NCI-H2029 treated with DMSO at 0.1 percent for 48 hours (cell line): ENCODE measurements around the gene FBXW9.
"Not testable (repeated sequence)": the region's sequence is repeated elsewhere in the genome, so short reads cannot be mapped to it uniquely, and the experiment has no call there.

Experiments used
- DNase-seq: peaks from one replicate; lab custom pipeline; 2025; lab: John Stamatoyannopoulos, UW

Gene FBXW9

DNA sequence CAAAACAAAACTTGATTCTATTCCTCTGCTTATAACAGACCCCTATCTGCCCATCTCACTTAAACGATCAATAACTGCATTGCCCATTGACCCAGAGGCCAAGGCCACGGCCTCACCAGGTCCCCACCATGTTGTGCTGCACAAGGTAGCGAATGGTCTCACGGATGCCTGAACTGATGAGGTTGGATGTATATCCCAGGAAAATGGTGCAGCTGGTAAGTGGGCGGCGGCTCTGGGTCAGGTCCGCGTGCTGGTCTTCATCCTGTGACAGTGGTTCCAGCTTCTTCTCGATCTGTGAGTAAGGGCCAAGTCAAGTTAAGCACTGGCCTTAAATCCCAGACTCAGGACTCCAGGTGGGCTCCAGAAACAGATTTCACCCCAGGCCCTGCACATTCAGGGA, 16.4 kb downstream of the FBXW9 start:
- no peak for DNase-seq

DNA sequence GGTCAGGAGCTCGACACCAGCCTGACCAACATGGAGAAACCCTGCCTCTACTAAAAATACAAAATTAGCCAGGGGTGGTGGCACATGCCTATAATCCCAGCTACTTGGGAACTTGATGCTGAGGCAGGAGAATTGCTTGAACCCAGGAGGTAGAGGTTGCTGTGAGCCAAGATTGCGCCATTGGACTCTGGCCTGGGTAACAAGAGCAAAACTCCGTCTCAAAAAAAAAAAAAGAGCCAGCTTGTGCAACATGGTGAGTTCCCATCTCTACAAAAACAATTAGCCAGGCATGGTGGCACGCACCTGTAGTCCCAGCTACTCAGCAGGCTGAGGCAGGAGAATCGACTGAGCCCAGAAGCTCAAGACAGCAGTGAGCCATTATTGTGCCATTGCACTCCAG, 18.4 kb downstream of the FBXW9 start:
- not testable (repeated sequence) for DNase-seq

DNA sequence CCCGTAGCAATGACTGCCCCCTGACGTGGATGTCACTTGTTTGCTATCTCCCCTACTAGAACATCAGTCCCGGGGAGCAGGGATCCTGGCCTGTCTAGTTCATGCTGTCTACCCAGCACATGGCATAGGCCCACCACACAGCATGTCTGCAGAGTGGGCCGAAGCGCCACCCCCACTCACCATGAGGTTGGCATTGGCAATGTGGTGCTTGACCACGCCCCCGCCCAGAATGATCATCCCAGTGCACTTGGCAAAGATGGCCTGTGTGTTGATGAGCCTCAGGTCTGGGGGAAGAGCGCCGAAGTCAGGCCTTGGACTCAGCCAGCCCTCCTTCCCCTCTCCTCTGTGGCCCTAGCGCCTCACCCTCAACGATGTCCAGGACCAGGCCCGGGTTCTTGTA, 19.5 kb downstream of the FBXW9 start:
- no peak for DNase-seq

DNA sequence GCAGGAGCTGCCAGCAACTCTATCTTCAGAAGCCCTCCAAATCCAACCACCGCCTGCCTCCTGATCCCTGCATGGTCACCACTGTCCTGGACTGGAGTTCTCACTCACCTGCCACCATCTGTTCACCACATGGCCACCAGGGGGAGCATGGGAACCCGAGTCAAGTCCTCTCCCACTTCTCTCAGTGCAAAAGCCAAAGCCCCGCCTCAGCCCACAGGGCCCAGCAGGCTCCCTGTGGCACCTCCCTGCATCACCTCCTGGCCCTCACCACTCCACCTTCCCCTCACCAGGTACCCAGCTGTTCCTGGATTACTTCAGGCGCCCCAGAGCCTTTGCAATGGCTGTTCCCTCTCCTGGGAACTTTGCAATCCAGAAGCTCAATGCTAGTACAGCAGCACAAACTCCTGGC, 20.0 kb downstream of the FBXW9 start:
- peak; percentile 50 for DNase-seq

DNA sequence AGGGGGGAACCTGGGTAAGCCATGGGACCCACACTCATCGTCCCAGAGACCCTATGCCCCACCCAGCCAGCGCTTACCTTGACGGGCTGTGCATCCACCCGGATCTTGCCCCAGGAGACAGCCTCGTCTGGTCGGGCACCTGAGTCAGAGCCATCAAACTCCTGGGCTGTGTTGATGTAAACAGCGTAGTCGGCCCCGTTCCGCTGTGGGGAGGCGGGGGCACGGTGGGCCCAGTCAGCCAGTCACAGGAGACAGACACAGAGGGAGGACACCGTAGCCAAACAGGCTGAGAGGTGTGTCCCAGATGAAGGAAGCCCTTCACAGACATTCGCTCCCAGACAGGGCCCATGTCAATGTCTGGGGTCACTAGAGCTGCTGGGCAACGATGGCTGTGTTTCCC, 20.5 kb downstream of the FBXW9 start:
- DNase-seq: no peak

DNA sequence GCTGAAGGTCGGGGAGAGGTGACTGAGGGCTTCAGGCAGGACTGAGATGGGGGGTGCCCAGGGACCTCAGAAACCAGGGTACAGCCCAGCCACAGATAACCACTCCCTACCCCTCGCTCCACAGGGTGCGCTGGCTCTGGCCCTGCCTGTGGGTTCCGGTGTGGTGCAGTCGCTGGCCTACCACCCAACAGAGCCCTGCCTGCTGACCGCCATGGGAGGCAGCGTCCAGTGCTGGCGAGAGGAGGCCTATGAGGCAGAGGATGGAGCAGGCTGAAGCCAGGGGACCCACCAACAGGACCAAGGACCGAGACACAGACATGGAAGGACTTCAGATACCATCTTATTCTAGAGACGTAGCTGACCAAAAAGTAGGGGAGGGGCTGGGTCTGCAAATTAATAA, 21.0 kb downstream of the FBXW9 start:
- no peak for DNase-seq

DNA sequence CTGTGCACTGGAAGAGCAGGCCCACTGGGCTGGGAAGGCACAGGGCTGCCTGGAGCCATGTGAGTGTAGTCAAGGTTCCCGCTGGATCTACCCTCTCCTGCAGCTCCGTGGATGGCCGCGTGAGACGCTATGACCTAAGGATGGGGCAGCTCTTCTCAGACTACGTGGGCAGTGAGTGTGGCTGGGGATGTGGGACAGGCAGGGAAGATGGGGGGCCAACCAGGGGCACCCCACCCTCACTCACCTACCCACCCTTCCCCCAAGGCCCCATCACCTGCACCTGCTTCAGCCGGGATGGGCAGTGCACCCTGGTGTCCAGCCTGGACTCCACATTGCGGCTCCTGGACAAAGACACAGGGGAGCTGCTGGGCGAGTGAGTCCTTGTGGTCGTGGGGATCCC, 23.7 kb downstream of the FBXW9 start:
- DNase-seq: no peak

DNA sequence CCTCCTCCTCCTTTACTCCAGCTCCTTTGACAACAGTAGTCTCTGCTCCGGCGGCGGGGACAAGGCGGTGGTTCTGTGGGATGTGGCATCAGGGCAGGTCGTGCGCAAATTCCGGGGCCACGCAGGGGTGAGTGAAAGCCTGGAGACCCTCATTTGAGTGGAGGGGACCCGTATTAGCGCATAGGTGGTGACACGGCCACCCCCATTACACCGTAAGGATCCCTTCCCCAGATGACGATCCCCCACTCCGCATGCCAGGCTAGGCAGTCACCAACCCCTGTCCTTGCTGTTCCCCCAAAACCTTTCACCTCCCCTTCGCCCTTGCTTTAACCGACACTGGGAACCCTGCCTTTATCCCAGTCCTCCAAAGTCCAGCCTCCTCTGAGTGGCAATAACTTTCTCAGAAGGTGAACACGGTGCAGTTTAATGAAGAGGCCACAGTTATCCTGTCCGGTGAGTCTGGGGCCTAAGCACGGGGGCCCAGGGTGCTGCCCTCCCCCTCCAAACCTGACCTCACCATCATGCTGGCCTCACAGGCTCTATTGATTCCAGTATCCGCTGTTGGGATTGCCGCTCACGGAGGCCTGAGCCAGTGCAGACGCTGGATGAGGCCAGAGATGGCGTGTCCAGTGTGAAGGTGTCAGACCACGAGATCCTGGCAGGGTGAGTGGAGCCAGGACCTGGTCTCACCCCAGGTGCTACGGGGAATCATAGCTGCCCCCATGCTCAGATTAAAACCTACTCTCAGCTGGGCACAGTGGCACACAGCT, 26.1 kb downstream of the FBXW9 start:
- DNase-seq: no peak

DNA sequence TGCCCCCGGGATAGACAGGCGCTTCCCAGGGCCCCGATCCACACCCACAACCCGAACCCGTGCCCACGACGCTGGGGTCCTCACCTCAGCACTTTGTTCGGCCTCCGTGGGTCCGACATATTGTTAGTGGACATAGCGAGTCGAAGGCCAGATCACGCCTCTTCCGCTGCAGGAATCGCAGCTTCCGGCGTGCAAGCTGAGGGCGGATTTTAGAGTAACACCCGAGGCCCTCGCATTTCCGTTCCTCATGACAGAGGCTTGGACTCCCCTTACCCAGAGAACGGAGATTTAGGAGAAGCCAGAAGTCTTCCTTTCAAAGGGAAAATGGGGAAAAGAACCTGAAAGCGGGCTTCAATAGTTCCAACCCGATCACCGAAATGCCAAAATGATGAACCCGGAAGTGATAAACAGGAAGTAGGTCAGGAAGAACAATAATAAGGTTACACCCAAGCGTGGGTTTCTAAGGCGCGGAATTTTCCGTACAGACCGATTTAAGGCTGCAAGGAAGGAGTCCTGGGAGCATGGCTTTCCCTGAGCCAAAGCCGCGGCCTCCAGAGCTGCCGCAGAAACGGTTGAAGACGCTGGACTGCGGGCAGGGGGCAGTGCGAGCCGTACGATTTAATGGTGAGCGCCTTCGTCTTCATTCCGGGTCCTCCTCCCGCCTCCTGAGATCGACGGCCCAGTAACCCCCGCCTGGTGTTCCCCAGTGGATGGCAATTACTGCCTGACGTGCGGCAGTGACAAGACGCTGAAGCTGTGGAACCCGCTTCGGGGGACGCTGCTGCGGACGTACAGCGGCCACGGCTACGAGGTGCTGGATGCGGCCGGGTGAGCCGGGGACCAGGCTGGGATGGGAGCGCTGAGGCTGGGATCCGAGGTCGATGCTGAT, 26.9 kb downstream of the FBXW9 start:
- DNase-seq: peak; percentile 82

DNA sequence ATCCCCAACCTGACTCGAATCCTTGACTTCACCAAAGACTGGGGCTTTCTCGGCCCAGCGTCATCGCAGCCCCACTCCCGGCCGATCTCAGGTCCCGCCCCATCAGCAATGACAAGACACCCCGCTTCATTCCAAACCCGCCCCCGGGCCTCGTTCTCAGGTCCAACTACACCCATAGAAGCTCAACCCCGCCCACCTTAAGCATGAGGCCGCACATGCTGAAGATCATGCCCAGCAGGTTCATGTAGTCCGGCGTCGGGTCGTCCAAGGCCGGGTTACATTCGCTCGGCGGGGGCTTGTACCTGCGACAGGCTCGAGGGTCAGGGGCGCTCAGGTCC, 27.5 kb downstream of the FBXW9 start:
- DNase-seq: no peak

DNA sequence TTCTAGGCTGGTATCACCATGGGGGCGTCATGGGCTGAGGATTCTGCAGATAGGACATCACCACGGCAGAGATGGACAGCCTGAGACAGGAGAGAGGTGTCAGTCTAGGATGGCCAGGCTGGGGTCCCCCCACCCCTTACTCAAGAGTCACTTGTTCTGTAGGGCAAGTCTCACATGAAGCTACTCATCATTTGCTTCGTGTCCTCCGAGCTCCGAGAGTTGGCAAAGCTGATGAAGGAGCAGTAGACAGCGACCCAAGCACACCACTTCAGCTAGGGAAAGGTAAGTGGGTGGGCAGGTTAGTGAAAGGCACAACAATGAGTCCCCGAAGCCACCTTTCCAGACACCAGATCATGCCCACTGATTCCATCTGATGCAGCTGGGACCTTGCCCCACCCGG, 28.1 kb downstream of the FBXW9 start:
- no peak for DNase-seq

DNA sequence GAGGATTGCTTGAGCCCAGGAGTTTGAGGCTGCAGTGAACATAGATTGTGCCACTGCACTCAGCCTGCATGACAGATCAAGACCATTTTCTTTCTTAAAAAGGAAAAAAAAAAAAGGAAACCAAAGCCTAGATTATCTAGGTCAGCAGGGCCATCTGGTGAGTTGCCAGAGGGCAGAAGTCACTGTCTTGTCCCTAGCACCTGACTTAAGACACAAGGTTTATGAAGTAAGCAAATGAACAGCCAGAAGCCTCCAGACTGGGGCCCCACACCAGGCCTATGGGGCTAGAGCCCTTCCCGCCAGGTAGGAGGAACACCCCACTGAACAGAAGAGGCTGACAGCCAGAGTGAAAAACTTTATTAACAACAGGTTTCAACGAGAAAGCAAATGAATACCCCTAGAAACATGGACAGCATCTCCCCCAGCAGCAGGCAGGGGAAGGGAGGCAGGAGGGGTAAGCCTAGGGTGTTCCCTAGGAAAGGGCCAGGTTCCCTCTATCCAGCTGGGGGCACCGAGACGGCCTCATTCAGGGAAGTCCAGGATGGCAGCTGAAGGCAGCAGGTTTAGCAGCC, 28.6 kb downstream of the FBXW9 start:
- no peak for DNase-seq

DNA sequence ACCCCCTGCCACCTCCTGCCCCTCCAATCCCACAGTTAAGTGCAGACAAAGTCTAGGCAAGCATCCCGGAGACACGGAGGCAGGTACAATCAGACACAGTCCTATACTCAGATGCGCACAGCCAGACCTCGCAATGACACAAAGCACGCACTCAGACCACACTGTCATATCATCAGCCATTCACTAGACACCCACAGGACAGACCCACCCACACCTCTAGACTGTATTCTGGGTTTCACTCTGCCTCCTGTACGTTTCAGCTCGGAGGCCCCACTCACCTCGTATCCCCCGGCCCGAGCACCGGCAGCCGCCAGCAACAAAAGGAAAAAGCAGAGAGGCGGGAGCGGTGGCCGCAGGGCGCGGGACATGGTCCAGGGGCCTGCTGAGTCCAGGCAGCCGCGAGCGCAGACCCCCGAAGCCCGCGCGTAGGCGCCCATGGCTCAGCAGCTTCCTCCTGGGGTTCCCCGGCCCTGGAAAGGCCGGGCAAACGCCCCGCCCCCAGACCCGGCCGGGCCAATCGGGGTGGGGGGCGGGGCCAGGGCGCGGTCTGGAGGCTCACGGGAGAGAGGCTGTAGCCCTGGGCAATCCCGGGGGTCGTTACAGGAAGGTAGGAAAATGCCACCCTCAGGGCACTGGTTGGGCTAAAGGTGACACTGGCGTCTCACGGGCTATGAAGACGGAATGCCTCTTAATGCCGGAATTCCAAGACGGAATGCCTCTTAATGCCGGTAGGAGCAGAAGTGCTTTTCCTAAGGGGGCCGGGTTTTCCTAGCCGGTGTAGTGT, 30.0 kb downstream of the FBXW9 start, which contains the start of the genes MAN2B1 and WDR83:
Gene MAN2B1, minus strand, starts transcription at position 478 of the 784 bp plus-strand sequence. Its CDS starts 41 bp downstream, at position 437.
Gene WDR83, plus strand, starts transcription at position 543 of the 784 bp plus-strand sequence. CDS start 2,984 bp downstream, outside the sequence.
- DNase-seq: peak; percentile 19

DNA sequence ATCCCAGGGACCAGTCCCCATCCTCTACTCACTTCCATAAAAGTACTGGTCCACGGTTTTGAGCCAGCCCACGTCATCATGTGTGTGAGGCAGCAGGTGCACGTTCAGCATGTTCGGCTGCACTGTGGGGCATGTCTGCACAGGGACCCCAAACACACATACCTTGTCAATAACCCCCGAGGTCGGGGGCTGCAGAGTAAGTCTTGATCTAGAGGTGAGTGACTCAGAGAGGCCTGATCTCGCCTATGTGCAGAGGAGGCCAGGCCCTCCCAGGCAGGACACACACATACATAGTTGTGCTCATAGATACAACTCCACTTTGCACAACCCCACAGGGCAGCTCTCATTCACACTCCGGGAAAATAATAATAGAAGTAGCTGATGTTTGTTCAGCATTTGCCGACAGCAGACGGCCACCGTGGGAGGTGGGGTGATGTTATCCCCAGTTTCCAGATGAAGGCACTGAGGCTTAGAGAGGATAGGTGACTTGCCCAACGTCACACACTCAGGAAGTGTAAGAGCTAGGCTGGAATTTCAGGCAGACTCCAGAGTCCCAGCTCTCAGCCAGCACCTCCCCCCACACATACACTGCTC, 30.7 kb downstream of the FBXW9 start:
- no peak for DNase-seq

DNA sequence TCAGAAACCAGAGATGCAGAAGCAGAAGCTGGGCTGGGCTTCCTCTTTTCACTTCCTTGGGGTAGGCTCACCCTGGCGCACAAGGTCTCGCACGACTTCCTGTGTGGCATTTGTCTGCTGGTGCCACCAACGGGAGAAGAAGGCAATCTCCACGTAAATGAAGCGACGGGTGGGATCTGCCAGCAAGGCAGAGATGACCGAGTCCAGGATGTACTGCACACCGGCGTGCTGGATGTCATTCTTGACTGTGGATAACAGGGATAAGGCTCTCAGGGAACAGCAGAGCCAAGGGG, 31.2 kb downstream of the FBXW9 start:
- DNase-seq: no peak

DNA sequence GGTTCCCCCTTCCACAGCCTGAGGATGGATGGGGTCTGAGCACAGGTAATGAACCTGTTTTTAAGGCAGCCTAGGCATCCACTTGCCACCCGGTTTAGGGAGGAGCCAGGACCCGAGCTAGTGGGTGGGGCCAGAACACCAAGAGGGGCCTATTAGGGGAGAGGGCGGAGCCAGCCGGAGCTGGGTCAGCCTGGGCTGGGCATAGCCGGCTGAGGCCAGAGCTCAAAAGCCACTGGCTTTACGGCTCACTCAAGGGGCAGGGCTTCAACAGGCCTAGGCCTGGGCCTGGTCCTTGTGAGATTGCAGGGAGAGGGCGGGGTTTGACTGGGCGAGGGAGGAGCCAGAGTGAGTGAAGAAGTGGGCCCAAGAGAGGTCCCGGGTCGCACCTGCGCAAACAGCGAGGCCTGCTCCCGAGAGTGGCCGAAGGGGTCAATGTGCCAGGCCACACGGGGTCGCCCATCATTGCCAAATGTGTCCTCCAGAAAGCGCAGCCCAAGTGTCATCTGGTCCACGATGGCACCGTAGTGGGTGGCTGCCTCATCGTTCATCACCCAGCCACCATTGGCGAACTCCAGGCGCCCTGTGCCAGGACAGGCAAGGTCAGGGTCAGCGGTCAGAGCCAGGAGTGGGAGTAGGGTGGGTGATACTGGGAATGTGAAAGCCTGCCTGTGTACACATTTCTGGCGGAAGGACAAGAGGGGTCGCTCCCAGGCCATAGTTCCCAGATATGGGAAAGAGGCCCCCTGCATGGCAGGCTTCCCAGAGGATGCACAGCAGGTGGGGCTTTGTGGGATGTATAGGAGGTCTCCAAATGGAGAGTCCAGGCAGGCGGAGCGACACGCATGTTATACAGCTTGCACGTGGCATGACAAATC, 31.8 kb downstream of the FBXW9 start:
- DNase-seq: no peak

DNA sequence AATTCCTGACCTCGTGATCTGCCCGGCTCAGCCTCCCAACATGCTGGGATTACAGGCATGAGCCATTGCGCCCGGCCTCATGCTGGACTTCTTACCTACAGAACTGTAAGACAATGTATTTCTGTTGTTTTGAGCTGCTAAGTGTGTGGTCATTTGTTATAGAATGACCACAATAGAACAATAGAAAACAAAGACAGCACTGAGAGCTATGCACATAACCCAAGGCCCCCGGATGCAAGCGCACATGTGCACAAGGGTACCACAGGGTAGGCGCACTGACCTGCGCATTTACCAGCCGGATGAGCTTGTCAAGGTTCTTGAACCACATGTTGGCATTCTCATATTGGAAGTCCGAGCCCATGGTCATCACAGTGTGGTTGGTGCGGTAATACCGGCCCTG, 35.5 kb downstream of the FBXW9 start:
- no peak for DNase-seq

DNA sequence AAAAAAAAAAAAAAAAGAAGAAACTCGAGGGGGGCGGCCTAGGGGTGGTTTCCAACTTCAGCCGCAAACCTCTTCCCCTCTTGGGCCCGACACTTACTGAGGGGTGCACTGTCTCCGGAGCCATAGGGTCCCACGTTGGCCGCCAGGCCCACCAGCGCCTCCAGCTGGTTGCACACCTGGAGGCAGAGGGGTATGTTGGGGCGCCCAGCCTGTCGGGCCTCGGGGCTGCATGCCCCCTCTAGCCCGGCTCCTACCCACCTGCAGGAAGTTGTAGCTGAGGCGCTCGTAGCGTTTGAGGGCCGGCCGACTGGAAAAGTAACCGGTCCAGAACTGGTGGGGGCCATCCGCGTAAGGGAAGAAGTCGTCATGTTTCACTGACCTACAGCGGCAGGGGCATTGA, 38.5 kb downstream of the FBXW9 start:
- DNase-seq: no peak

DNA sequence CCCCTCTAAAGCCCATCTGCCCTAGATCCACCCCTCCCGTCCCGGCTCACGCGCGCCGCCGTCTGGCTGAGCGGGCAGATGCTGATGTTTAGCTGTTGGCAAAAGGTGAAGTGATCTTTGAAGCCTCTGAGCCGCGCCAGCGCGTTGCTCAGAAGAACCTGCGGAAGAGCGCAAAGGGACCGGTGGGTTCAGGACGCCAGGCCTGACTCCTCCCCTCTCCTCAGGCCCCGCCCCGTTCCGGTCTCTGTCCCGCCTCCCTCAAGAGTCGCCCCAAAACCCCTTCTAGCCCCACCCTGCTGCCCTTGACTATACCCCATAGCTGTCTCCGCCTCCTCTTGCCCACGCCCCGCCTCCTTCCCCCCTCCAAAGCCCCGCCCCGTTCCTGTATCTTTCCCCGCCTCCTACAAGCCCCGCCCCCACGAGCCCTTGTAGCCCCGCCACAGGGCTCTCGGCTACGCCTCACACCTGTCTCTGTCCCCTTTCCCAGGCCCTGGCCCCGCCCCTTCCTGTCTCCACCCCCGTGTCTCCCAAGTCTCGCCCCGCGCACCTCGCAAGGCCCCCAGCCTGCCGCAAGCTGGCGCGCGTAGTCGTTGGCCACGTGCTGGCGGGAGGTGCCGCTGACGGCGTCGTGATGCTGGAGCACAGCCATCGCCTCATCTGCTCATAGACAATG, 39.4 kb downstream of the FBXW9 start:
- DNase-seq: no peak

DNA sequence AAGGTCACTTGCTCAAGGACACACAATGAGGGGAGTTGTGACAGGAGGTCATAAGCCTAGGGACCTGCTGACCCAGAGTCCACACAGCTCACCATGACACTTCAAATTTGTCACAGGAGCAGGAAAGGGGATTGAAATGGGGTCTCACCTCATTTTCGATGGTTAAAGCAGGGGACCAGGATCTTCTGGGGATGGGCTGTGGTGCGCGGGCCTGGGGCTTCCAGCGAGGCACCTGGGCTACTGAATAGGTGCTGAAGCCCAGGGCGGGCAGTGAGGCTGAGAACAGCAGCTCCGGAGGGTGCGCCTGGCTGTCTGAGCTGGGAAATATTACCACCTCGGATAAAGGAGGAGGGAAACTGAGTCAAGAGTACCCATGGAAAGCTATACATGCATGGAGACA, 40.9 kb downstream of the FBXW9 start:
- no peak for DNase-seq
